ENCODE results near the gene PRRT2.

Gene PRRT2

GRCh38 chr16:29816694-29817441 is 4.9 kb downstream of the PRRT2 start:
- Histone ChIP-seq H3K9me2 (replicated peaks; ENCODE audit: insufficient read depth, low read length) (no peaks in the 10 kb centered on the region), H3K27me3 (ENCODE audit: low read length) (no peaks in the 10 kb centered on the region), H3K9me3 (ENCODE audit: insufficient read depth, low read length) (no peaks in the 10 kb centered on the region), H3K36me3 (ENCODE audit: low read length) (0 out of 2 replicates have a peak, but pooled peaks cover 2% of the 10 kb centered on the region), H2AFZ (ENCODE audit: low read depth, low read length, severe bottlenecking) (peak overlapping the region; percentile 21), H3K4me3 (ENCODE audit: insufficient read depth, low read length, poor library complexity, severe bottlenecking) (peak overlapping the region; percentile 74), H3K27ac (ENCODE audit: low read depth, low read length) (peak overlapping the region; percentile 64), H3K9ac (ENCODE audit: low read length) (peak overlapping the region; percentile 91), H4K20me1 (ENCODE audit: low read depth, low read length) (no peaks in the 10 kb centered on the region), H3F3A (ENCODE audit: insufficient read depth) (peaks cover 5% of the 10 kb centered on the region), H3K4me2 (ENCODE audit: low read depth, low read length, poor library complexity, severe bottlenecking) (peak overlapping the region; percentile 69), H3K79me2 (ENCODE audit: insufficient read depth, low read length) (peaks cover 21% of the 10 kb centered on the region)
- TF ChIP-seq CTCF (IDR thresholded peaks at IDR 0.05; ENCODE audit: insufficient read depth, low read length, poor library complexity, severe bottlenecking), result no peak
- TF ChIP-seq EZH2phosphoT487 (conservative IDR thresholded peaks at IDR 0.05; ENCODE audit: low read length), result no peak

- Histone ChIP-seq H3K9ac (ENCODE audit: low read length) (no peak overlapping the region), H3K9me2 (replicated peaks; ENCODE audit: insufficient read depth, low read length) (no peaks in the 10 kb centered on the region), H3K27me3 (ENCODE audit: low read length) (no peaks in the 10 kb centered on the region), H3K27ac (ENCODE audit: low read depth, low read length) (no peak overlapping the region), H4K20me1 (ENCODE audit: low read depth, low read length) (no peaks in the 10 kb centered on the region), H3K36me3 (ENCODE audit: low read length) (0 out of 2 replicates have a peak, but pooled peaks cover 2% of the 10 kb centered on the region), H3K9me3 (ENCODE audit: insufficient read depth, low read length) (no peaks in the 10 kb centered on the region), H3K79me2 (ENCODE audit: insufficient read depth, low read length) (peaks cover 21% of the 10 kb centered on the region), H2AFZ (ENCODE audit: low read depth, low read length, severe bottlenecking) (no peak overlapping the region), H3F3A (ENCODE audit: insufficient read depth) (peaks cover 5% of the 10 kb centered on the region), H3K4me3 (ENCODE audit: insufficient read depth, low read length, poor library complexity, severe bottlenecking) (no peak overlapping the region), H3K4me2 (ENCODE audit: low read depth, low read length, poor library complexity, severe bottlenecking) (peak overlapping the region; percentile 12)
- no peak for TF ChIP-seq EZH2phosphoT487 (conservative IDR thresholded peaks at IDR 0.05; ENCODE audit: low read length)
- TF ChIP-seq CTCF (IDR thresholded peaks at IDR 0.05; ENCODE audit: insufficient read depth, low read length, poor library complexity, severe bottlenecking), result no peak
Observed at GRCh38 chr16:29818082-29818481, 6.1 kb downstream of the PRRT2 start.

GRCh38 chr16:29819506-29819905 is 7.5 kb downstream of the PRRT2 start:
- H4K20me1 ChIP-seq (ENCODE audit: low read depth, low read length), result no peaks in the 10 kb centered on the region
- H3K9me2 ChIP-seq (replicated peaks; ENCODE audit: insufficient read depth, low read length), result no peaks in the 10 kb centered on the region
- H3K27me3 ChIP-seq (ENCODE audit: low read length), result no peaks in the 10 kb centered on the region
- 0 out of 2 replicates have a peak, but pooled peaks cover 2% of the 10 kb centered on the region for H3K36me3 ChIP-seq (ENCODE audit: low read length)
- no peaks in the 10 kb centered on the region for H3K9me3 ChIP-seq (ENCODE audit: insufficient read depth, low read length)
- H3K9ac ChIP-seq (ENCODE audit: low read length), result peak overlapping the region; percentile 45
- no peak overlapping the region for H3K27ac ChIP-seq (ENCODE audit: low read depth, low read length)
- peaks cover 5% of the 10 kb centered on the region for H3F3A ChIP-seq (ENCODE audit: insufficient read depth)
- no peak overlapping the region for H3K4me3 ChIP-seq (ENCODE audit: insufficient read depth, low read length, poor library complexity, severe bottlenecking)
- TF ChIP-seq EZH2phosphoT487 (conservative IDR thresholded peaks at IDR 0.05; ENCODE audit: low read length) (no peak), CTCF (IDR thresholded peaks at IDR 0.05; ENCODE audit: insufficient read depth, low read length, poor library complexity, severe bottlenecking) (no peak)
- no peak overlapping the region for H2AFZ ChIP-seq (ENCODE audit: low read depth, low read length, severe bottlenecking)
- peaks cover 21% of the 10 kb centered on the region for H3K79me2 ChIP-seq (ENCODE audit: insufficient read depth, low read length)
- peak overlapping the region; percentile 55 for H3K4me2 ChIP-seq (ENCODE audit: low read depth, low read length, poor library complexity, severe bottlenecking)

Measured in SU-DHL-6 (cell line).